H1 (cell line): ENCODE data around the gene INPP4A.

ENCODE experiments used
- ATF3 ChIP-seq: IDR thresholded peaks from 2 replicates; pipeline ENCODE4 v1.6.1; 2011; ENCODE audit warnings: low read depth, mild to moderate bottlenecking, low read length; ENCODE audit not compliant: insufficient read depth
- CTCF ChIP-seq, 3 experiments: IDR thresholded peaks; 1 replicate in 2 of 3; 2 replicates in 1 of 3; pipeline versions ENCODE4 v1.5.1 to v1.6.1; 2011; ENCODE audit warnings: low read length in 3 of 3, mild to moderate bottlenecking in 3 of 3, inconsistent platforms in 2 of 3, low read depth in 1 of 3, moderate library complexity in 1 of 3; ENCODE audit not compliant: insufficient read depth in 1 of 3; ENCODE audit errors: control extremely low read depth in 1 of 3
- GABPA ChIP-seq: IDR thresholded peaks from 2 replicates; pipeline ENCODE4 v1.6.1; 2011; ENCODE audit warnings: mild to moderate bottlenecking, low read length, moderate library complexity, borderline replicate concordance; ENCODE audit not compliant: insufficient read depth
- JUND ChIP-seq: IDR thresholded peaks from 2 replicates; pipeline ENCODE4 v1.6.1; 2011; ENCODE audit warnings: mild to moderate bottlenecking, improper control_type of control experiment, low read length
- POLR2A ChIP-seq, 2 experiments: IDR thresholded peaks; 1 replicate in 1 of 2; 2 replicates in 1 of 2; pipeline ENCODE4 v1.6.1; 2011; ENCODE audit warnings: low read depth in 2 of 2, low read length in 2 of 2, mild to moderate bottlenecking in 2 of 2; ENCODE audit errors: control extremely low read depth in 1 of 2
- POLR2AphosphoS5 ChIP-seq: IDR thresholded peaks from 2 replicates; pipeline ENCODE4 v1.6.1; 2011; ENCODE audit warnings: low read depth, low read length
- SAP30 ChIP-seq: fragments of 300-600 bp; sonication (generic); IDR thresholded peaks from 2 replicates; pipeline ENCODE4 v1.7.1; 2012; ENCODE audit warnings: low read length, moderate library complexity, mild to moderate bottlenecking, inconsistent platforms; ENCODE audit not compliant: insufficient read depth, insufficient replicate concordance
- SIX5 ChIP-seq: IDR thresholded peaks from 2 replicates; pipeline ENCODE4 v1.6.1; 2011; ENCODE audit warnings: mild to moderate bottlenecking, low read depth, low read length
- YY1 ChIP-seq: IDR thresholded peaks from 2 replicates; pipeline ENCODE4 v1.6.1; 2011; ENCODE audit warnings: low read depth, mild to moderate bottlenecking, low read length
- ZNF274 ChIP-seq: IDR thresholded peaks from 2 replicates; pipeline ENCODE4 v1.7.0; 2012; ENCODE audit warnings: low read length, borderline replicate concordance; ENCODE audit errors: extremely low read depth

- no peak for TF ChIP-seq CTCF (IDR thresholded peaks at IDR 0.05; ENCODE audit: control extremely low read depth in 1 of 3, insufficient read depth in 1 of 3, low read depth in 1 of 3, low read length in 3 of 3)
- TF ChIP-seq ATF3, result no peak
- TF ChIP-seq YY1, result no peak
- no peak for TF ChIP-seq SAP30
- TF ChIP-seq GABPA, result no peak
- no peak for TF ChIP-seq SIX5
- no peak for TF ChIP-seq POLR2A (IDR thresholded peaks at IDR 0.05; ENCODE audit: control extremely low read depth in 1 of 2, low read depth in 2 of 2, low read length in 2 of 2)
- no peak for TF ChIP-seq POLR2AphosphoS5
- no peak for TF ChIP-seq ZNF274
- TF ChIP-seq JUND, result no peak
These were observed 8.4 kb downstream of the INPP4A start for GRCh38 chr2:98453083-98453482.
